C4-2B (cell line): Measurements from ENCODE around the gene SUN5.

Experiments
- CTCF ChIP-seq: fragments of 450-650 bp; conservative IDR thresholded peaks from 2 replicates; pipeline ENCODE4 v1.5.1; 2017; ENCODE audit warnings: mild to moderate bottlenecking
- ZFX ChIP-seq: fragments of 450-650 bp; IDR thresholded peaks from 2 replicates; pipeline ENCODE4 v1.6.1; 2017

- no peak for TF ChIP-seq CTCF
- TF ChIP-seq ZFX = no peak
Measured at GRCh38 chr20:33053291-33054106, 49.3 kb upstream of the SUN5 start, which contains the start of gene BPIFB3.
